A549 (cell line): Measurements from ENCODE around the gene PLOD3. TPM values are rescaled to one million over a fixed set of nuclear protein-coding genes. Genes with fewer than 3 reads are reported as not detected.
"Not testable (repeated sequence)": the region's sequence is repeated elsewhere in the genome, so short reads cannot be mapped to it uniquely, and the experiment has no call there.

Source experiments
- ATAC-seq, 2 experiments: fragments of 200-7000 bp in 1 of 2; fragments of >200 bp in 1 of 2; cut with Nextera tagmentation in 1 of 2; cut with Tn5 transposase in 1 of 2; 3 replicates each; pipeline versions ENCODE4 v1.8.0 to v1.9.1; 2018 to 2020; ENCODE audit warnings: mild to moderate bottlenecking in 1 of 2, moderate library complexity in 1 of 2
- CTCF ChIA-PET: fragments of 300-600 bp; sonication (Branson Sonifier 250); formaldehyde crosslinking; extraction: SDS; loops from one replicate; lab custom pipeline; 2021; ENCODE audit warnings: antibody characterized with exemption, inconsistent platforms; lab: Yijun Ruan, JAX
- POLR2A ChIA-PET: fragments of 350-600 bp; formaldehyde crosslinking; extraction: SDS; loops from one replicate; lab custom pipeline; 2021; ENCODE audit warnings: antibody characterized with exemption, inconsistent platforms; lab: Yijun Ruan, JAX
- DNase-seq, 2 experiments: peaks; one replicate each; pipeline versions ENCODE4 v3.0.0 to v3.0.0-alpha.2; 2011 to 2016; ENCODE audit warnings: low read depth in 1 of 2, low spot score in 1 of 2
- FAIRE-seq: peaks from 2 replicates; lab custom pipeline; 2011; peaks lifted over from hg19 to GRCh38; lab: Jason Lieb, UNC
- H3K27ac ChIP-seq, 2 experiments: fragments of >200 bp; sonication (Bioruptor Twin); formaldehyde crosslinking; 3 replicates each; pipeline ENCODE4 v1.5.1; 2016 to 2017
- H3K4me1 ChIP-seq: fragments of >200 bp; sonication (Bioruptor Twin); formaldehyde crosslinking; 3 replicates; pipeline ENCODE4 v1.6.1; 2016
- H3K4me2 ChIP-seq: fragments of >200 bp; sonication (Bioruptor Twin); formaldehyde crosslinking; 3 replicates; pipeline ENCODE4 v1.6.1; 2016
- H3K4me3 ChIP-seq: fragments of >200 bp; sonication (Bioruptor Twin); formaldehyde crosslinking; 3 replicates; pipeline ENCODE4 v1.5.1; 2016
- H3K9me3 ChIP-seq: fragments of >200 bp; sonication (Bioruptor Twin); formaldehyde crosslinking; 3 replicates; pipeline ENCODE4 v1.6.1; 2016
- CEBPB ChIP-seq, 2 experiments: fragments of >200 bp in 1 of 2; sonication (Bioruptor Twin) in 1 of 2; formaldehyde crosslinking in 1 of 2; IDR thresholded peaks; 2 replicates each; pipeline ENCODE4 v1.6.1; 2012 to 2016
- CHD2 ChIP-seq: fragments of 150-350 bp; IDR thresholded peaks from 2 replicates; pipeline ENCODE4 v1.6.1; 2014; ENCODE audit warnings: low read length; ENCODE audit not compliant: partially characterized antibody
- E2F6 ChIP-seq: IDR thresholded peaks from 2 replicates; pipeline ENCODE4 v1.6.1; 2012; ENCODE audit warnings: low read depth, borderline replicate concordance
- EHF ChIP-seq: fragments of 250-450 bp; sonication (Bioruptor Pico); IDR thresholded peaks from 2 replicates; pipeline ENCODE4 v1.5.0; 2020; ENCODE audit warnings: mild to moderate bottlenecking
- ELK1 ChIP-seq: fragments of 150-350 bp; IDR thresholded peaks from 2 replicates; pipeline ENCODE4 v1.6.1; 2014; ENCODE audit warnings: low read depth, mild to moderate bottlenecking, low read length
- EP300 ChIP-seq, 2 experiments: fragments of >200 bp; sonication (Bioruptor Twin); formaldehyde crosslinking; IDR thresholded peaks; 2 replicates in 1 of 2; 3 replicates in 1 of 2; pipeline ENCODE4 v1.6.1; 2016 to 2017
- FOSL2 ChIP-seq, 2 experiments: fragments of 450-650 bp in 1 of 2; fragments of >200 bp in 1 of 2; sonication (Bioruptor Twin) in 1 of 2; formaldehyde crosslinking; IDR thresholded peaks; 2 replicates each; pipeline versions ENCODE4 v1.5.0 to v1.6.1; 2016 to 2020; ENCODE audit warnings: mild to moderate bottlenecking in 1 of 2, moderate library complexity in 1 of 2
- HOXB5 ChIP-seq: fragments of 250-450 bp; sonication (Bioruptor Pico); IDR thresholded peaks from 2 replicates; pipeline ENCODE4 v1.5.0; 2020; ENCODE audit warnings: mild to moderate bottlenecking, moderate library complexity
- JUN ChIP-seq, 2 experiments: fragments of >200 bp; sonication (Bioruptor Twin); formaldehyde crosslinking; IDR thresholded peaks; 2 replicates in 1 of 2; 3 replicates in 1 of 2; pipeline ENCODE4 v1.6.1; 2016 to 2017
- KDM1A ChIP-seq: fragments of 200-600 bp; sonication (generic); IDR thresholded peaks from 2 replicates; pipeline ENCODE4 v1.6.1; 2016; ENCODE audit warnings: low read depth, mild to moderate bottlenecking
- MAFK ChIP-seq: fragments of 450-650 bp; IDR thresholded peaks from 2 replicates; pipeline ENCODE4 v1.6.1; 2014; ENCODE audit not compliant: partially characterized antibody
- NFE2L2 ChIP-seq: fragments of 150-350 bp; conservative IDR thresholded peaks from 2 replicates; pipeline ENCODE4 v1.6.1; 2014; ENCODE audit warnings: low read length
- NPAS2 ChIP-seq: fragments of 250-450 bp; sonication (Bioruptor Pico); IDR thresholded peaks from 2 replicates; pipeline ENCODE4 v1.8.0; 2022; ENCODE audit warnings: mild to moderate bottlenecking, moderate library complexity, borderline replicate concordance
- PHF8 ChIP-seq: fragments of 200-600 bp; sonication (generic); IDR thresholded peaks from 2 replicates; pipeline ENCODE4 v1.6.1; 2016; ENCODE audit warnings: low read depth, mild to moderate bottlenecking, antibody characterized with exemption, moderate library complexity, borderline replicate concordance
- POLR2A ChIP-seq: IDR thresholded peaks from 2 replicates; pipeline ENCODE4 v1.6.1; 2012; ENCODE audit warnings: mild to moderate bottlenecking, low read length
- RCOR1 ChIP-seq: fragments of 150-350 bp; IDR thresholded peaks from 2 replicates; pipeline ENCODE4 v1.6.1; 2014; ENCODE audit warnings: antibody characterized with exemption, low read length, low read depth
- USF2 ChIP-seq: fragments of 450-650 bp; IDR thresholded peaks from 2 replicates; pipeline ENCODE4 v1.6.1; 2014; ENCODE audit warnings: antibody characterized with exemption
- ZC3H11A ChIP-seq: fragments of 450-650 bp; IDR thresholded peaks from 2 replicates; pipeline ENCODE4 v1.6.1; 2014; ENCODE audit warnings: antibody characterized with exemption, mild to moderate bottlenecking
- WGBS: methylation state at CpG from one replicate; pipeline ENCODE4 v1.1.6; 2017; ENCODE audit errors: missing lambda C conversion rate; 5-methylcytosine and 5-hydroxymethylcytosine counted together
- polyA plus RNA-seq, 4 experiments: library from polyadenylated mRNA; depleted of rRNA in 3 of 4; stranded (reverse); fragments of >200 nt; fragmentation: RNase III in 1 of 4; extraction: RNeasy Plus Mini Kit Qiagen cat#74134 plus additional on column Dnase treatment in 1 of 4; gene quantifications; 2 replicates in 3 of 4; 3 replicates in 1 of 4; pipeline ENCODE4 v1.2.3, GENCODE V29; 2011 to 2017
- TF ChIP-seq, protein P1 (sequence below): fragments of >200 bp; sonication (Bioruptor Twin); formaldehyde crosslinking; IDR thresholded peaks from 2 replicates; pipeline ENCODE4 v1.6.1; 2016

PLOD3 gene
- polyA plus RNA-seq, 2 of the 4 experiments (the other 2 are of a cell fraction), result 26.0 to 48.7 TPM

DNA sequence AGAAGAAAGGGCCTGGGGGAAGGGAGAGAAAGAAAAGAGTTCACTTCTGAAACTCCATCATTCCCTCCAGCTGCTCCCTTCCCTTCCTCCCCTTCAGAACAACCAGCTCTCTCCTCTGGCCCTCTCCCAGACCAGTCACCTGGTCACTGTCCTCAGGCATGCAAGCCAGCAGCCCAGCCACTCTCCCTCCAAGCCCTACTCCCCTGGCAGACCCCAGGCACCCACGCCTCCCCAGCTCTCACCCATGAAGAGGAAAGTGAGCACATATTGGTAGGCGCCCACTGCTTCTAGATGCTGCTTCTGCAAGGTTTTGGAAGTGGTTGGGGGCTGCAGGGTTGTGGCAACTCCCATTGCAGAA lies 16.9 kb downstream of the PLOD3 start:
- no peak for FAIRE-seq
- 40% methylated on average over 1 of the region's 2 CpGs for WGBS
- peak overlapping the region in 1 of 2 experiments; percentile 59; a peak in 2 of 6 replicates for H3K27ac ChIP-seq
- ChIA-PET POLR2A (interaction anchor here (0.9 kb wide), 1 partner anchor 17 kb away, joined by 3 read pairs; the partner anchor contains the start of gene PLOD3), CTCF (interaction anchor here (0.6 to 10.4 kb wide), 8 partner anchors 7 to 90 kb away, joined by 3 to 93 read pairs (median 3); partner anchors contain the start of gene PLOD3)
- H3K4me1 ChIP-seq, result peaks cover 10% of the 10 kb centered on the region
- no peak overlapping the region for H3K4me3 ChIP-seq
- peak; percentile 28 to 55; a peak in 5 of 6 replicates for ATAC-seq
- H3K9me3 ChIP-seq, result no peaks in the 10 kb centered on the region
- no peak for TF ChIP-seq EHF (CRISPR knock-in tag)
- DNase-seq, result no peak
- H3K4me2 ChIP-seq, result peak overlapping the region; percentile 46; the same call in 2 of the 3 replicates

DNA sequence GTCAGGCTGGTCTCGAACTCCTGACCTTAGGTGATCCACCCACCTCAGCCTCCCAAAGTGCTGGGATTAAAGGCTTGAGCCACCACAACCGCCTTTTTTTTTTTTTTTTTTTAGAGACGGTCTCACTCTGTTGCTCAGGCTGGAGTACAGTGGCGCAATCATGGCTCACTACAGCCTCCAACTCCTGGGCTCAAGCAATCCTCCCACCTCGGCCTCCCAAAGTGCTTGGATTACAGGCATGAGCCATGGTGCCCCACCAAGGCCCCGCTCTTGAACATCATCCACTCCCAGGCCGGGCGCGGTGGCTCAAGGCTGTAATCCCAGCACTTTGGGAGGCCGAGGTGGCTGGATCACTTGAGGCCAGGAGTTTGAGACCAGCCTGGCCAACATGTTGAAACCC lies 17.9 kb downstream of the PLOD3 start:
- ATAC-seq, H3K4me3 ChIP-seq, POLR2A ChIA-PET, H3K9me3 ChIP-seq, H3K4me2 ChIP-seq, FAIRE-seq, DNase-seq, H3K27ac ChIP-seq: not testable (repeated sequence)
- CTCF ChIA-PET, result interaction anchor here (0.6 to 10.4 kb wide), 5 partner anchors 6 to 65 kb away, joined by 3 to 93 read pairs (median 6); partner anchors contain the start of gene PLOD3
- peaks cover 10% of the 10 kb centered on the region for H3K4me1 ChIP-seq
- 83% methylated on average over 9 of the region's 10 CpGs for WGBS

DNA sequence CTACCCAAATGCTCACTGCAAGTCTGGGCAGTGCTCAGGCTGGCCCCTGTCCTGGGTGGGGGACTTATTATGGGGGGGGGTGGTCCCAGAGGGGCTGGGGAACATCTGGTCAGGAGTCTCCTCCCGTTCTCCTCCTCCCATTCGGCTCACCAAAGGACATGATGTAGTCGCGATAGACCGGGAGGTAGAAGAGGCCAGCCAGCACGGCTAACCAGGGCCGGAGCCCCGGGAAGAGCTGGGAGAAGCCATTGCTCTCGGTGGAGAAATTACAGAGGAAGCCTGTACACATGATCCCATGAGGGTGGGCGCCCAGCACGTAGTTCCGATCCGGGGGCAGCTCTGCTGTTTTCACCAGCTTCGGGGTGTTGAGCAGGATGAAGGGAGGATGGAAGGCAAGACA lies 18.9 kb downstream of the PLOD3 start:
- DNase-seq (no peak), FAIRE-seq (no peak), ATAC-seq (no peak)
- peaks cover 10% of the 10 kb centered on the region for H3K4me1 ChIP-seq
- TF ChIP-seq CEBPB (IDR thresholded peaks at IDR 0.05) (no peak), ZC3H11A (no peak), CHD2 (no peak), KDM1A (no peak), POLR2A (no peak), NFE2L2 (no peak), HOXB5 (no peak), FOSL2 (IDR thresholded peaks at IDR 0.05) (no peak), FOSL2 (CRISPR knock-in tag; IDR thresholded peaks at IDR 0.05) (no peak), E2F6 (no peak), PHF8 (no peak), JUN (IDR thresholded peaks at IDR 0.05) (no peak), RCOR1 (no peak), USF2 (no peak), NPAS2 (CRISPR knock-in tag) (no peak), EP300 (IDR thresholded peaks at IDR 0.05) (no peak), ELK1 (no peak), MAFK (no peak)
- TF ChIP-seq, protein P1, sequence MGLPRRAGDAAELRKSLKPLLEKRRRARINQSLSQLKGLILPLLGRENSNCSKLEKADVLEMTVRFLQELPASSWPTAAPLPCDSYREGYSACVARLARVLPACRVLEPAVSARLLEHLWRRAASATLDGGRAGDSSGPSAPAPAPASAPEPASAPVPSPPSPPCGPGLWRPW, result no peak
- H3K9me3 ChIP-seq, result no peaks in the 10 kb centered on the region
- WGBS, result 83% methylated on average over 14 of the region's 14 CpGs
- POLR2A ChIA-PET, result no interaction called here
- H3K4me2 ChIP-seq, result no peak overlapping the region
- CTCF ChIA-PET, result interaction anchor here (0.6 to 1.0 kb wide), 3 partner anchors 10 to 83 kb away, joined by 3 to 6 read pairs (median 3); no protein-coding TSS in a partner anchor
- H3K4me3 ChIP-seq, result no peak overlapping the region
- H3K27ac ChIP-seq, result no peak overlapping the region
